Measurements from ENCODE around the gene POLG. TPM values are rescaled to one million over a fixed set of nuclear protein-coding genes. Genes with fewer than 3 reads are reported as not detected.

Gene POLG
- total RNA-seq, 1 donor from 2014 or later, result 58.2 TPM

DNA sequence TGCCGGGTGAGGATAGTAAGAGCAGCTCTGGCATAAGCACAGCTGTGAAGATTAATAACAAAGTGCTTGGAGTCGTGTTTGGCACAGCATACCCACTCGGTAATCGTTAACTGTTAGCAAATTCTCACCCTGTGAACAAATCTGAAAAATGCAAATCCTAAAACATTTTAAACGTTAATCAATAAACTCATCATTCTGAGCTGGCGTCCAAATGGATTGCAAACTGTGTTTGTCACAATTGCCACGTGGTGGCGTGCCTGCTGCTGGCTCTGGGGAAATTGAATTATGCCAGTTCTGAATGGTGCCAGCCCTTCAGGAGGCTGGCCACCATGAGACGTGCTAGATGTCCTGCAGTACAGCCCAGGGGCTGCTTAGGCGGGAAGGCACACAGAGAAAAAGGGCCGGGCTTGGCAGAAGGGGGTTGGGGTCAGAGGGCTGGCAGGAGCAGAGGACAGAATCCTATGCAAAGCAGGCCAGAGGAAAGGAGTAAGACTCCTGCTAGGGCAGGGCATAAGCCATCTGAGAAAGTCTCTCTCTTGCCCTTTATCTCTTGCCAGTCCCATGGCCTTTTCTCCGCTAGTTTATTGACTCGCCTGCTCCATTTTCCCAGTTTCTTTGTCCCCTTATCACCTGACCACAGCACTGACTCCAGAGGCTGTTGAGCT, 22.1 kb upstream of the POLG start:
- Histone ChIP-seq H3K4me1 (peaks cover 7% of the 10 kb centered on the region), H3K9me3 (no peaks in the 10 kb centered on the region), H3K36me3 (no peaks in the 10 kb centered on the region), H3K27me3 (ENCODE audit: low read depth) (peaks cover 83% of the 10 kb centered on the region), H3K27ac (no peak overlapping the region), H3K4me3 (no peak overlapping the region)
- DNase-seq (no peak), ATAC-seq (no peak)
- TF ChIP-seq, protein P1, sequence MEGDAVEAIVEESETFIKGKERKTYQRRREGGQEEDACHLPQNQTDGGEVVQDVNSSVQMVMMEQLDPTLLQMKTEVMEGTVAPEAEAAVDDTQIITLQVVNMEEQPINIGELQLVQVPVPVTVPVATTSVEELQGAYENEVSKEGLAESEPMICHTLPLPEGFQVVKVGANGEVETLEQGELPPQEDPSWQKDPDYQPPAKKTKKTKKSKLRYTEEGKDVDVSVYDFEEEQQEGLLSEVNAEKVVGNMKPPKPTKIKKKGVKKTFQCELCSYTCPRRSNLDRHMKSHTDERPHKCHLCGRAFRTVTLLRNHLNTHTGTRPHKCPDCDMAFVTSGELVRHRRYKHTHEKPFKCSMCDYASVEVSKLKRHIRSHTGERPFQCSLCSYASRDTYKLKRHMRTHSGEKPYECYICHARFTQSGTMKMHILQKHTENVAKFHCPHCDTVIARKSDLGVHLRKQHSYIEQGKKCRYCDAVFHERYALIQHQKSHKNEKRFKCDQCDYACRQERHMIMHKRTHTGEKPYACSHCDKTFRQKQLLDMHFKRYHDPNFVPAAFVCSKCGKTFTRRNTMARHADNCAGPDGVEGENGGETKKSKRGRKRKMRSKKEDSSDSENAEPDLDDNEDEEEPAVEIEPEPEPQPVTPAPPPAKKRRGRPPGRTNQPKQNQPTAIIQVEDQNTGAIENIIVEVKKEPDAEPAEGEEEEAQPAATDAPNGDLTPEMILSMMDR (IDR thresholded peaks at IDR 0.05), result peak; percentile 31
- intact Hi-C loops (cut with DNase I), result no loop called here

DNA sequence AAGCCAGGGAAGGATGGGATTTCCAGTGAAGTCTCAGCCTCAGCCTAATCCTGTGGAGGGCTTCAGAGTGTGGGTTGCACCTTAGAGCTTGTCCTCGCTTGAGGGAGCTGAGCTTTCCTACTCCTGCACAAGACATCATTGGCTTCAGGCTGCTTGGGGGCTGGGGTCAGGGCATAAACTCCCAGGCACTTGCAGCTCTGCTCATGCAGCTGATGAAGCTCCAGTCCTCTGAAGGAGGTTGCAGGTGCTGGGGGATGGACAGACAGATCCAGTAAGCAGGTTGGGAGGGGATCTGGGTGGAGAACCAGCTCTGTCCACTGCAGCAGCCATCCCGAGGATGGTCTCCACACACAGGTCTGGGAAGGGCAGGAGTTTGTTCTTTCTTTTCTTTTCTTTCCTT, 19.4 kb upstream of the POLG start:
- Histone ChIP-seq H3K36me3 (no peaks in the 10 kb centered on the region), H3K4me3 (no peak overlapping the region), H3K4me1 (peaks cover 2% of the 10 kb centered on the region), H3K9me3 (no peaks in the 10 kb centered on the region), H3K27me3 (ENCODE audit: low read depth) (peaks cover 59% of the 10 kb centered on the region), H3K27ac (no peak overlapping the region)
- intact Hi-C loops (cut with DNase I), result no loop called here
- no peak for DNase-seq
- ATAC-seq, result no peak
- TF ChIP-seq, protein P1 (IDR thresholded peaks at IDR 0.05), result no peak

DNA sequence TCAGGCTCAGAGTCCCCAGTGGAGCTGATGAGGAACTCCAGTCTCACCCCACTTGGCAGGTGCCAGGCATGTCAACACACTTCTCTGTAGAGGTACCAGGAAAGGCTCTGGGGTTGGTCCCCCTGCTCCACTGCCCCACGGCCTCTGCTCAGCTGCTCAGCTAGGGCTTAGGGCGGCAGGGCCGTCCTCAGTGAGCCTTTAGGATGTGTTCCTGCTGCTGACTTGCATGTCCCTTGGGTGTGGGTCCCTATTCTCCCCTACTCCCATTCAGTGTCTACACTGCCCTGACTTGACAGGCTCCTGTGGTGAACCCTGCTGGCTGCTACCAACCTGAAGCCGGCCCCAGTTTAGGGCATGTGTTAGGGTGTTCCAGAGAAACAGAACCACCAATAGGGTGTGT, 17.9 kb upstream of the POLG start:
- peaks cover 52% of the 10 kb centered on the region for H3K27me3 ChIP-seq (ENCODE audit: low read depth)
- TF ChIP-seq, protein P1 (IDR thresholded peaks at IDR 0.05), result no peak
- H3K9me3 ChIP-seq, result no peaks in the 10 kb centered on the region
- intact Hi-C loops (cut with DNase I), result no loop called here
- no peak overlapping the region for H3K4me3 ChIP-seq
- H3K27ac ChIP-seq, result no peak overlapping the region
- DNase-seq (no peak), ATAC-seq (peak; percentile 14 to 21)
- no peaks in the 10 kb centered on the region for H3K4me1 ChIP-seq
- no peaks in the 10 kb centered on the region for H3K36me3 ChIP-seq

GRCh38 chr15:89349206-89349558, 14.6 kb upstream of the POLG start:
- no peaks in the 10 kb centered on the region for H3K4me1 ChIP-seq
- ATAC-seq (no peak), DNase-seq (no peak)
- TF ChIP-seq, protein P1 (IDR thresholded peaks at IDR 0.05), result no peak
- no peak overlapping the region for H3K27ac ChIP-seq
- no peak overlapping the region for H3K4me3 ChIP-seq
- H3K9me3 ChIP-seq, result no peaks in the 10 kb centered on the region
- H3K36me3 ChIP-seq, result no peaks in the 10 kb centered on the region
- peaks cover 36% of the 10 kb centered on the region for H3K27me3 ChIP-seq (ENCODE audit: low read depth)
- intact Hi-C loops (cut with DNase I), result no loop called here

GRCh38 chr15:89346516-89347231, 12.1 kb upstream of the POLG start:
- Histone ChIP-seq H3K27ac (no peak overlapping the region), H3K9me3 (no peaks in the 10 kb centered on the region), H3K36me3 (no peaks in the 10 kb centered on the region), H3K4me1 (no peaks in the 10 kb centered on the region), H3K27me3 (ENCODE audit: low read depth) (peaks cover 31% of the 10 kb centered on the region), H3K4me3 (no peak overlapping the region)
- ATAC-seq, result no peak
- intact Hi-C loops (cut with DNase I), result no loop called here
- DNase-seq, result no peak
- TF ChIP-seq, protein P1 (IDR thresholded peaks at IDR 0.05), result no peak

All from lower lobe of right lung (tissue), 2 donors.